ENCODE data around the gene FAM222B.

GRCh38 chr17:28737770-28738679 lies 104.6 kb downstream of the FAM222B start:
- TF ChIP-seq, protein P1, sequence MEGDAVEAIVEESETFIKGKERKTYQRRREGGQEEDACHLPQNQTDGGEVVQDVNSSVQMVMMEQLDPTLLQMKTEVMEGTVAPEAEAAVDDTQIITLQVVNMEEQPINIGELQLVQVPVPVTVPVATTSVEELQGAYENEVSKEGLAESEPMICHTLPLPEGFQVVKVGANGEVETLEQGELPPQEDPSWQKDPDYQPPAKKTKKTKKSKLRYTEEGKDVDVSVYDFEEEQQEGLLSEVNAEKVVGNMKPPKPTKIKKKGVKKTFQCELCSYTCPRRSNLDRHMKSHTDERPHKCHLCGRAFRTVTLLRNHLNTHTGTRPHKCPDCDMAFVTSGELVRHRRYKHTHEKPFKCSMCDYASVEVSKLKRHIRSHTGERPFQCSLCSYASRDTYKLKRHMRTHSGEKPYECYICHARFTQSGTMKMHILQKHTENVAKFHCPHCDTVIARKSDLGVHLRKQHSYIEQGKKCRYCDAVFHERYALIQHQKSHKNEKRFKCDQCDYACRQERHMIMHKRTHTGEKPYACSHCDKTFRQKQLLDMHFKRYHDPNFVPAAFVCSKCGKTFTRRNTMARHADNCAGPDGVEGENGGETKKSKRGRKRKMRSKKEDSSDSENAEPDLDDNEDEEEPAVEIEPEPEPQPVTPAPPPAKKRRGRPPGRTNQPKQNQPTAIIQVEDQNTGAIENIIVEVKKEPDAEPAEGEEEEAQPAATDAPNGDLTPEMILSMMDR (conservative IDR thresholded peaks at IDR 0.05; ENCODE audit: low read depth in 2 of 2) = no peak
- TF ChIP-seq, protein P2, sequence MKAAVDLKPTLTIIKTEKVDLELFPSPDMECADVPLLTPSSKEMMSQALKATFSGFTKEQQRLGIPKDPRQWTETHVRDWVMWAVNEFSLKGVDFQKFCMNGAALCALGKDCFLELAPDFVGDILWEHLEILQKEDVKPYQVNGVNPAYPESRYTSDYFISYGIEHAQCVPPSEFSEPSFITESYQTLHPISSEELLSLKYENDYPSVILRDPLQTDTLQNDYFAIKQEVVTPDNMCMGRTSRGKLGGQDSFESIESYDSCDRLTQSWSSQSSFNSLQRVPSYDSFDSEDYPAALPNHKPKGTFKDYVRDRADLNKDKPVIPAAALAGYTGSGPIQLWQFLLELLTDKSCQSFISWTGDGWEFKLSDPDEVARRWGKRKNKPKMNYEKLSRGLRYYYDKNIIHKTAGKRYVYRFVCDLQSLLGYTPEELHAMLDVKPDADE (IDR thresholded peaks at IDR 0.05) = no peak
- TF ChIP-seq EZH2phosphoT487 (IDR thresholded peaks at IDR 0.05; ENCODE audit: unreplicated experiment) (no peak), CREB1 (CRISPR knock-in tag; IDR thresholded peaks at IDR 0.05; ENCODE audit: low read depth) (no peak), JUNB (IDR thresholded peaks at IDR 0.05; ENCODE audit: unreplicated experiment) (no peak), EZH2 (IDR thresholded peaks at IDR 0.05; ENCODE audit: low read depth, unreplicated experiment) (no peak), ZNF331 (CRISPR knock-in tag; IDR thresholded peaks at IDR 0.05; ENCODE audit: low read depth) (no peak), REST (IDR thresholded peaks at IDR 0.05; ENCODE audit: unreplicated experiment) (no peak)
